Skin epidermis (tissue), 12 donors: ENCODE results near the gene NDFIP2.

Experiments
- H3K27ac ChIP-seq, 21 experiments: fragments of 200-600 bp; sonication (generic) in 11 of 21; one replicate each; pipeline ENCODE4 v1.5.0; 2020; ENCODE audit warnings: mild to moderate bottlenecking in 3 of 21, inconsistent platforms in 2 of 21, moderate library complexity in 2 of 21
- H3K4me3 ChIP-seq, 7 experiments: fragments of 200-600 bp; sonication (generic) in 2 of 7; one replicate each; pipeline ENCODE4 v1.5.0; 2020; ENCODE audit warnings: inconsistent platforms in 2 of 7, mild to moderate bottlenecking in 2 of 7, moderate library complexity in 1 of 7

The NDFIP2 gene

GRCh38 chr13:79480954-79481684 lies at the start of gene NDFIP2:
Gene NDFIP2, plus strand, starts transcription at chr13:79481155. Its CDS starts 49 bp downstream, at chr13:79481204.
- Histone ChIP-seq H3K27ac (peak within 1 kb of the TSS; percentile 52 to 94 (median 86)), H3K4me3 (peak within 1 kb of the TSS; percentile 63 to 88 (median 77))

DNA sequence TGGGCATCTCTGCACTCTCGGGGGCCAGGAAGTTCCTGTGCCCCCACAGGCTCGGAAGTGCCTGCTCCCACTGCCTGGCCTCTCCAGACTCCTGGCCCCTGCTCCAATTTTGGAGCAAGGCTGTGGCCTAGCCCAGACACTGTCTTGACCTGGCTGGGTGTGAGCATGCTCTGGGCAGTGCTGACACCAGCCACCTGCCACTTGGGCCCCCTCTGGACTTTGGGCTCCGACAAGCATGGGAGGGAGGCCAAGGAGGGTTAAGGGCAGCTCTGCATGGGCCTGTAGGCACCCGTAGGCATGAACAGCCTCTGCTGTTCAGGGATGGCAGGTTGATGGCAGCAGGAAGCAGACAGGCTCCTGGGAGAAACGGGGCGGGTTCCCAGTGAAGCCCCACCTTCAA lies 48.9 kb upstream of the NDFIP2 start:
- H3K4me3 ChIP-seq: no peak overlapping the region
- H3K27ac ChIP-seq: no peak overlapping the region

- Histone ChIP-seq H3K27ac (no peak overlapping the region), H3K4me3 (no peak overlapping the region)
Observed at GRCh38 chr13:79432992-79433391, 48.0 kb upstream of the NDFIP2 start.

GRCh38 chr13:79434556-79434955 lies 46.4 kb upstream of the NDFIP2 start:
- Histone ChIP-seq H3K4me3 (no peak overlapping the region), H3K27ac (no peak overlapping the region)

- H3K4me3 ChIP-seq: no peak overlapping the region
- no peak overlapping the region for H3K27ac ChIP-seq
Observed at GRCh38 chr13:79435561-79435990, 45.4 kb upstream of the NDFIP2 start.

- Histone ChIP-seq H3K27ac (no peak overlapping the region), H3K4me3 (no peak overlapping the region)
Observed at GRCh38 chr13:79439275-79439674, 41.7 kb upstream of the NDFIP2 start.

DNA sequence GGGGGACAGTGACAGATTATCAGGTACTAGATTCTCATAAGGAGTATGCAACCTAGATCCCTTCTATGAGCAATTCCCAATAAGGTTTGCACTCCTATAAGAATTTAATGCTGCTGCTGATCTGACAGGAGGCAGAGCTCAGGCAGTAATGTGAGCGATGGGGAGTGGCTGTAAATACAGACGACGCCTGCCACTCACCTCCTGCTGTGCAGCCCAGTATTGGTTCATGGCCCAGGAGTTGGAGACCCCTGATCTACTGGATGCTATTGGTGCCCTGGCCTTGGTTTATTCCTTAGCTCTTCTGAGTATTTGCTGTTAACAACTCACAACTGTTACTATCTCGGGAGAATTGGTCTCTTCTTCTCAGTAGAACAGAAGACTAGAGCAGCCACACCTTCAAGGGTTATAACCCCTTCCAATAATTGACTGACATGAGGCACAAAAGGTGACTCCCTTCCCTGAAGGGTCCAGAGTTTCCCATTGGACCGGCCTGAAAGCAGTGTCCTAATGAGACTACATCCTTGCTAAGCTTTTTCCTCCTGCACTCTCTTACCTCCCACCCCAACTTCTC lies 39.9 kb upstream of the NDFIP2 start:
- Histone ChIP-seq H3K4me3 (no peak overlapping the region), H3K27ac (no peak overlapping the region)

GRCh38 chr13:79442221-79442620 lies 38.7 kb upstream of the NDFIP2 start:
- H3K4me3 ChIP-seq: no peak overlapping the region
- no peak overlapping the region for H3K27ac ChIP-seq

- Histone ChIP-seq H3K4me3 (no peak overlapping the region), H3K27ac (no peak overlapping the region)
Observed at GRCh38 chr13:79442706-79443105, 38.2 kb upstream of the NDFIP2 start.

- no peak overlapping the region for H3K27ac ChIP-seq
- no peak overlapping the region for H3K4me3 ChIP-seq
Observed at GRCh38 chr13:79445968-79446645, 34.8 kb upstream of the NDFIP2 start.

GRCh38 chr13:79447141-79447540 lies 33.8 kb upstream of the NDFIP2 start:
- no peak overlapping the region for H3K27ac ChIP-seq
- no peak overlapping the region for H3K4me3 ChIP-seq

DNA sequence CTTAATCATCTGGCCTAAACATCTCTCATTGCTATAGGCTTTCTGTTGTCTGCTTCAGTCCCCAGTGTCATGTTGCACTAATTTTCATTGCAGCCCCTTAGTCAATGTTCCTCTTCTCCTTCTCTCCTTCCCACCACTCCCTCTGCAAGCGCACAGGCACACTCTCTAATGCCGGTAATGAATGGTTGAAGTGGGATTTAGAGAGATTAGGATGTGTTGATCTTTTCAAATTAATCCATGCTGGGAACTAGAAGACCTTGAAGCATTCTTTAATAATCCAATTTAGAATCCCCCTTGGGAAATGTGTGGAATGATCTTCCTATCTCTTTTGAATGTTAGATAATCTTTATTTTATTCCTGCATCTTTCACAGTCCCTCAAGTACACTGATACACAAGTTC lies 33.2 kb upstream of the NDFIP2 start:
- Histone ChIP-seq H3K4me3 (no peak overlapping the region), H3K27ac (no peak overlapping the region)

- no peak overlapping the region for H3K27ac ChIP-seq
- no peak overlapping the region for H3K4me3 ChIP-seq
Observed at GRCh38 chr13:79448413-79448812, 32.5 kb upstream of the NDFIP2 start.

- no peak overlapping the region for H3K4me3 ChIP-seq
- H3K27ac ChIP-seq: no peak overlapping the region
Observed at GRCh38 chr13:79450110-79450509, 30.8 kb upstream of the NDFIP2 start.

DNA sequence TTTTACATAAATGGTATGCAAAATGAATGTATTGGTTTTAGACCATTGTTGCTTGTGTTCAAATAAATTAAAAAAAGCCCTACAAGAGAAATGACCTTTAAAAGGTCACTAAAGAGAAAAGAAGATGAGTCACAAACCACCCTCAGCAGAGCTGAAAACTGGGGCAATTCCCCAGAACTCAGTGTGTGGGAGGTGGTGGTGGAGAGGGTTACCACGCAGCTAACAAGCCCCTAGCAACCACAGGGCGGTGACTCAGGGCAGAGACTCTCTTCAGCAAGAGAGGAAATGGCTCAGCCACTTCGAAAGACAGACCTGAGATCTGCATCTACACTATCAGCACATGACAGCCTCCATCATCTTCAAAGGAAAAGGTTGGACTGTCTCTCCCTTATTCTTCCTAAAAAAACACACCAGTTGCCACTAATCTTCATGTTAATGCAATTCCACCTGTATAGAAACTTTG lies 29.4 kb upstream of the NDFIP2 start:
- Histone ChIP-seq H3K4me3 (no peak overlapping the region), H3K27ac (peak overlapping the region in 5 of 21 experiments; percentile 11 to 53 (median 44))

- no peak overlapping the region for H3K4me3 ChIP-seq
- H3K27ac ChIP-seq: peak overlapping the region in 5 of 21 experiments; percentile 11 to 53 (median 44)
Observed at GRCh38 chr13:79452239-79452913, 28.6 kb upstream of the NDFIP2 start.

- H3K27ac ChIP-seq: no peak overlapping the region
- H3K4me3 ChIP-seq: no peak overlapping the region
Observed at GRCh38 chr13:79455331-79455730, 25.6 kb upstream of the NDFIP2 start.

DNA sequence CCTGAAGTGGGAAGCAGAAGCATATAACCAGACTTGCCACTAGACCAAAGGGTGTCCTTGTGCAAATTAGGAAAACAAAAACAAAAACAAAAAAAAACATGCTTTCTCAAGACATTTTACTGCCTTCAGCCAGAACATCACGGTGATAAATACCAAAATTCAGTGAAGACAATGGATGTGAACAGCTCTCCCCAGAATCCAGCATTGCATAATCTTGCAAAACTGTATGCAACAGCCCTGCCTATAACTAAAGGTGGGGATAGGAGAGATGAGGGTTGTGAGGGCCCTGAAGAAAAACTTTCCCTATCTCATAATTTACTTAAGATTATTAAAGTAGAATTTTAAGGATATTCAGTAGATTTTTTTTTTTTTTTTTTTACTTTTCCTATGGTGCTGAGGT lies 24.9 kb upstream of the NDFIP2 start:
- no peak overlapping the region for H3K27ac ChIP-seq
- no peak overlapping the region for H3K4me3 ChIP-seq

DNA sequence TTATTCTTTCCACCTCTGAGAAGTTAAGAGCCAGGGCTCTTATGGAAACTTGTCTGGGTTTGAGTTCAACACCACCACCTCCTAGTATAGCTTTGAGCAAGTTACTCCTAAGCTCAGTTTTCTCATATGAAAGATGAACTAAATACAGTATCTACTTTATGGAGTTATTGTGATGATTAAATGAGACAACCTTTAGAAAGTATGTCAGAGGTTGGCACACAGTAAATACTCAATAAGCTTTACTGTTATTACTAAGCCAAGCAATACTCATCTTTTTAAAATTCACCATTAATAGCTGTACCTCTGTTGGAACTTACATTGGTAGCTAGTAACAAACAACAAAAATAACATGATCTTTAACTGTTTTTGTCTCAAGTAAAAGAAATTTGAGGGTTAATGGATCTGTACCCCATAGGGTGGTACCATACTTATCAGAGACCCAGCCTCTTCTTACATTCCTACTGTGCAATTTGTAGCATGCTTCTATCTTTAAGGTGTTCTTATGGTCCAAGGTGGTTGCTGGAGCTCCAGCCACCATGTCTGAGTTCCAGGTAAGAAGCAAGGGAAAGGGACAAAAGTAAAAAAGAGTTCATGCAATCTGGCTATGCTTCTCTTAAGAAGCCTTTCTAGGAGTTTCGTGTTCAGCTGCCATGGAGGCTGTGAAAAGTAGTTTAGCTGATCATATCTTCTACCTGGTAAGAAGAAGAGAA lies 24.1 kb upstream of the NDFIP2 start:
- Histone ChIP-seq H3K4me3 (no peak overlapping the region), H3K27ac (no peak overlapping the region)

DNA sequence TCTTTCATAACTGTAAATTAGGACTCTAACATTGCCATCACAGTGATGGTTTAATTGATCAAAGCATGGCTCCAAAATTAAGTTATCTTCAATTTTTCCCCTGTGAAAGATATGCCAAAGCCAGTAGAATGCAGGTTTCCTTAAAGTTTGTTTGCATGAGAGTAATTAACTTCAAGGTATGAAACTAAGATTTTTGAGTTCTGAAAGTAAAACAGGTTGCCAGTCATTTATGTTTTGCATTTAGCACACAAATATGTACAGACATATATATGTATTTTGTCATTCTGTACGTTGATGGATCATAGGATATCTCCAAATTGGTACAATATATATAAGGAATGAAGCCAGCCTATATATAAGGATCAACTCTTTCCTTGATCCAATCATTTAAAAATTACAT lies 23.6 kb upstream of the NDFIP2 start:
- no peak overlapping the region for H3K4me3 ChIP-seq
- no peak overlapping the region for H3K27ac ChIP-seq
